Adrenal gland (tissue), 12 donors: ENCODE data around the gene LPP. TPM values are rescaled to one million over a fixed set of nuclear protein-coding genes. Genes with fewer than 3 reads are reported as not detected.

ENCODE experiments used
- DNase-seq, 7 donors: peaks; one replicate each; pipeline ENCODE4 v3.0.0-alpha.2; 2019 to 2020
- H3K27ac ChIP-seq, 5 donors: fragments of 200-600 bp; sonication (generic) in 4 of 5; 1 replicate in 3 of 5; 2 replicates in 2 of 5; pipeline versions ENCODE4 v1.5.1 to v1.8.0; 2016 to 2020; ENCODE audit warnings: mild to moderate bottlenecking in 1 of 5
- H3K27me3 ChIP-seq: fragments of 200-600 bp; 2 replicates; pipeline ENCODE4 v1.8.0; 2021
- H3K36me3 ChIP-seq, 2 donors: fragments of 200-600 bp; replicated peaks in 1 of 2; 1 replicate in 1 of 2; 2 replicates in 1 of 2; pipeline versions ENCODE4 v1.5.1 to v1.8.0; 2018 to 2022
- H3K4me1 ChIP-seq, 2 donors: fragments of 200-600 bp; replicated peaks in 1 of 2; 1 replicate in 1 of 2; 2 replicates in 1 of 2; pipeline versions ENCODE4 v1.5.1 to v1.8.0; 2018 to 2021
- H3K4me3 ChIP-seq, 4 donors: fragments of 200-600 bp; sonication (generic) in 3 of 4; one replicate each; pipeline ENCODE4 v1.5.1; 2016 to 2018
- H3K9me3 ChIP-seq, 3 donors: fragments of 200-600 bp; sonication (generic) in 1 of 3; replicated peaks in 1 of 3; 1 replicate in 2 of 3; 2 replicates in 1 of 3; pipeline versions ENCODE4 v1.5.1 to v1.8.0; 2016 to 2021
- POLR2A ChIP-seq, 2 donors: fragments of 450-650 bp; IDR thresholded peaks; one replicate each; pipeline ENCODE4 v1.6.1; 2017; ENCODE audit warnings: antibody characterized with exemption in 2 of 2, mild to moderate bottlenecking in 2 of 2, moderate library complexity in 1 of 2
- WGBS, 4 donors: extraction: QIAGEN DNeasy Blood & Tissue Kit in 2 of 4; methylation state at CpG; one replicate each; pipeline versions ENCODE4 v1.1.5 to v1.1.7; 2013 to 2017; 5-methylcytosine and 5-hydroxymethylcytosine counted together
- intact Hi-C, 2 donors: fragments of 100-400 bp; cut with DNase I; formaldehyde crosslinking; loops; one replicate each; pipeline versions ENCODE4 v1.14.1 to v1.15.0; 2022 to 2023
- polyA plus RNA-seq, 3 donors: library from polyadenylated mRNA; stranded (reverse); fragments of 200-250 nt in 2 of 3; fragments of 350-450 nt in 1 of 3; fragmentation: Illumina TruSeq in 1 of 3; extraction: RNeasy Lipid Tissue Mini Kit (QIAGEN cat#74804) in 1 of 3; gene quantifications; one replicate each; pipeline ENCODE4 v1.2.3, GENCODE V29; 2013 to 2014
- total RNA-seq, 9 donors: library from RNA; depleted of rRNA in 4 of 9; stranded (reverse); fragments of >200 nt in 4 of 9; fragments of 120-200 nt in 1 of 9; fragmentation: NEBNext Ultra II Directional in 1 of 9; extraction: Animal tissue kit (Norgen Biotek cat#: 25700) in 1 of 9; gene quantifications; one replicate each; pipeline versions ENCODE4 v1.1.0 to v1.2.4, GENCODE V29; 2013 to 2023
- TF ChIP-seq, protein P1 (sequence below), 6 experiments: fragments of 450-650 bp in 4 of 6; fragments of 200-600 bp in 2 of 6; sonication (generic) in 1 of 6; IDR thresholded peaks; 1 replicate in 5 of 6; 2 replicates in 1 of 6; pipeline versions ENCODE4 v1.5.1 to v1.8.0; 2016 to 2021; ENCODE audit warnings: antibody characterized with exemption in 6 of 6, mild to moderate bottlenecking in 2 of 6, moderate library complexity in 1 of 6
- donor health status: healthy with polysubstance abuse.
- donor health status: Bipolar disorder and iron deficiency.
- donor health status: DM: yes; HTN: yes; CAD: no.
- donor health status: DM: no; HTN: no; CAD: no.
- donor health status: DM: no; HTN: no; CAD: no.
- donor health status: DM: yes; HTN: yes; CAD: no.

LPP gene
- total and polyA plus RNA-seq, 12 donors = 7.0 to 170 (median 101) TPM

DNA sequence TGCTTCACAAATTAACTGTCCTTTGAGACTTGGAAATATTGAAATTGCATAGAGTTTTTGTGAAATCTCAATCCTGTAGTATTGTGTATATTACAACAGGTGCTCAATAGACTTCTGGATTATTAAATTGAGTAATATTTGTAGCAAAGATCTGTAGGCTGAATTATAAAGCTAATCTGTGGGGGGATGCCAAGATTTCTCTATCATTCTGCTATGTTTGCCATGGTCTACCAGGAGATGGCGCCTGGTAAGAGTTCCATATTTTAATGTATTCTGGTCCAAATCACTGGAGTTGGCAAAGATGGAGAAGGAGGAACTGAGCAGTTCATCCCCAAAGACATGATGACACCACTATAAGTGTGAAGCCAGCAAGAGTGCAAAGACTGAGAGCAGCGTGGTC is 676.9 kb downstream of the LPP start:
- peak in 2 of 7 donors; percentile 30 to 37 for DNase-seq
- intact Hi-C loops = no loop called here
- Histone ChIP-seq H3K9me3 (no peaks in the 10 kb centered on the region), H3K27me3 (no peaks in the 10 kb centered on the region), H3K36me3 (no peaks in the 10 kb centered on the region), H3K27ac (peak overlapping the region in 1 of 5 donors; percentile 6), H3K4me3 (no peak overlapping the region), H3K4me1 (peaks cover 10 to 19% of the 10 kb centered on the region in 2 donors)
- 84 to 96% (median 92%) methylated on average over 2 of the region's 2 CpGs for WGBS, 4 donors
- TF ChIP-seq, protein P1, sequence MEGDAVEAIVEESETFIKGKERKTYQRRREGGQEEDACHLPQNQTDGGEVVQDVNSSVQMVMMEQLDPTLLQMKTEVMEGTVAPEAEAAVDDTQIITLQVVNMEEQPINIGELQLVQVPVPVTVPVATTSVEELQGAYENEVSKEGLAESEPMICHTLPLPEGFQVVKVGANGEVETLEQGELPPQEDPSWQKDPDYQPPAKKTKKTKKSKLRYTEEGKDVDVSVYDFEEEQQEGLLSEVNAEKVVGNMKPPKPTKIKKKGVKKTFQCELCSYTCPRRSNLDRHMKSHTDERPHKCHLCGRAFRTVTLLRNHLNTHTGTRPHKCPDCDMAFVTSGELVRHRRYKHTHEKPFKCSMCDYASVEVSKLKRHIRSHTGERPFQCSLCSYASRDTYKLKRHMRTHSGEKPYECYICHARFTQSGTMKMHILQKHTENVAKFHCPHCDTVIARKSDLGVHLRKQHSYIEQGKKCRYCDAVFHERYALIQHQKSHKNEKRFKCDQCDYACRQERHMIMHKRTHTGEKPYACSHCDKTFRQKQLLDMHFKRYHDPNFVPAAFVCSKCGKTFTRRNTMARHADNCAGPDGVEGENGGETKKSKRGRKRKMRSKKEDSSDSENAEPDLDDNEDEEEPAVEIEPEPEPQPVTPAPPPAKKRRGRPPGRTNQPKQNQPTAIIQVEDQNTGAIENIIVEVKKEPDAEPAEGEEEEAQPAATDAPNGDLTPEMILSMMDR (IDR thresholded peaks at IDR 0.05) = peak in 5 of 6 experiments; percentile 4 to 38 (median 23)
- no peak for TF ChIP-seq POLR2A (IDR thresholded peaks at IDR 0.05)

DNA sequence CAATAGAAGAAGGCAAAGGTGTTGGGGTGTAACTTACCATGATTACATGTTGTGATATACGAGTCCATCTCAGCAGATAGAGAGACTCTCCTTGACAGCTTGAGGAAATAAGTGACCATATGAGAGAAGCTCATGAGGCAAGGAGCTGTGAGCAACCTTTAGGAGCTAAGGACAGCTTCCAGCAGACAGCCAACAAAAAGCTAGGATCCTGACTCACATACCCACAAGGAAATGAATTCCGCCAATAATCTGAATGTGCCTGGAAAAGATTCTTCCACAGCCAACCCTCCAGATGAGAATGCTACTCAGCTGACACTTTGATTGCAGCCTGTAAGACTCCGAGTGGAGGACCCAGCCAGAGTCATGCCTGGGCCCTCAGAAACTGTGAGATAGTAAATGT is 678.2 kb downstream of the LPP start:
- intact Hi-C loops = no loop called here
- Histone ChIP-seq H3K27me3 (no peaks in the 10 kb centered on the region), H3K9me3 (no peaks in the 10 kb centered on the region), H3K27ac (no peak overlapping the region), H3K4me3 (no peak overlapping the region), H3K36me3 (no peaks in the 10 kb centered on the region), H3K4me1 (peaks cover 10 to 19% of the 10 kb centered on the region in 2 donors)
- 94 to 100% (median 96%) methylated on average over 3 of the region's 3 CpGs for WGBS, 4 donors
- TF ChIP-seq, protein P1 (IDR thresholded peaks at IDR 0.05) = no peak
- no peak for TF ChIP-seq POLR2A (IDR thresholded peaks at IDR 0.05)
- DNase-seq = no peak

DNA sequence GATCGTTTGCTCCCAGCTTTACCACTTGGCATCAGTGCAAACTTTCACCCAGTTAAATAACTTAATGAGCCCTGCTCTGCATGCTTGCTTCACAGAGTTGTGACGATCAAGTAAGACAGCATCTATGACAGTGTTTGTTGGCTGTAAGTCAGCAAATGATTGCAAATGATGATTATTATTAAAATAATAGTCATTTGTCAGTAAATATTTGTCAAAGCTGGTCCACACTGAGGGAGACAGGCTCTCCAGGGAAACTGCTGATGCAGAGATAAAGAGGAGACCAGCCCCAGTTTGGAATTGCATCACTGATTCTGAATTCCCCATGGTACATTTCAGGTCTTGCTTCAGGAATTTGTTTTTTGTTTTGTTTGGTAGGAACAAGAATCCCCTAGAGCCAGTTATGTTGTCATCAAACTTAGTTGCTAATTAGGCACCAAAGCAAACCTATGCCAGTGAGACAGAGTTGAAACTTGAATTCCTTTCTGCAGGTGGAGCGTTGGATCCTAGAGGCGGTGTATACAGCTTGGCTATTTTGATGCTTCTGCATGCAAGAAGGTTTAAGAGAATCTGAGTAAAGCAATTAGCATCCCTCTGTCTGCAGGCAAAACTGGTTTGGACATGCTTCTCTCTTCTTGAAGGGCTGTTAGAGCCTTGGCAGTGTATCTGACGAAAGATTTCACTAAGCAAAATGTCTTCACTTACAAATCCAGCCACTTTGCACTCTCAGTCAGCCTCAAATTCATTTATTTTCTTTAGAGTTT is 679.2 kb downstream of the LPP start:
- Histone ChIP-seq H3K4me3 (no peak overlapping the region), H3K9me3 (no peaks in the 10 kb centered on the region), H3K27me3 (no peaks in the 10 kb centered on the region), H3K36me3 (no peaks in the 10 kb centered on the region), H3K27ac (peak overlapping the region in 1 of 5 donors; percentile 38), H3K4me1 (peaks cover 10 to 19% of the 10 kb centered on the region in 2 donors)
- no peak for TF ChIP-seq POLR2A (IDR thresholded peaks at IDR 0.05)
- TF ChIP-seq, protein P1 (IDR thresholded peaks at IDR 0.05) = no peak
- DNase-seq = no peak
- WGBS, 4 donors = 71 to 84% (median 76%) methylated on average over 5 of the region's 5 CpGs
- intact Hi-C loops = no loop called here

DNA sequence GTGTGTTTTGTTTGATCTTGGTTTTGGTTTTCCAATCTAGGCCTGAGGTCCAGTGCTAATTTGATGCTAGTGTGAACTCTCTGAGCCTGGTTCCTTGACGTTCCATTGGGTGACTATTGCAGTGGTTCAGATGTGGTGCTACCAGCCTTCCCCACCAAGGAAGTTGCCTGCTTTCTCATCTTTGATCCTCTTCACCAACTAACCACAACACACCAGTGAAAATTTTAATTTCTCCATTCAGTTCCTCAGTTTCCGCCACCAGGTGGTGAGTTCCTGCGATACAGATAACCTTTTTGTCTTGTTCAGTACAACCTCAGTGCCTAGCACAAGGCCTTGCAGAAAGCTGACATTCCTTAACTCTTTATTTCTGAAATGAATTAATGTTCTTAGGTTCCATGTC is 680.4 kb downstream of the LPP start:
- Histone ChIP-seq H3K36me3 (no peaks in the 10 kb centered on the region), H3K27ac (no peak overlapping the region), H3K4me3 (no peak overlapping the region), H3K9me3 (no peaks in the 10 kb centered on the region), H3K27me3 (no peaks in the 10 kb centered on the region), H3K4me1 (peaks cover 5 to 13% of the 10 kb centered on the region in 2 donors)
- no peak for DNase-seq
- WGBS, 4 donors = 94 to 100% (median 96%) methylated on average over 3 of the region's 3 CpGs
- no peak for TF ChIP-seq POLR2A (IDR thresholded peaks at IDR 0.05)
- TF ChIP-seq, protein P1 (IDR thresholded peaks at IDR 0.05) = no peak
- intact Hi-C loops = no loop called here
